ENCODE results near the gene CHRM2. TPM values are rescaled to one million over a fixed set of nuclear protein-coding genes. Genes with fewer than 3 reads are reported as not detected.

The CHRM2 gene
- total RNA-seq, 4 donors from 2014 or later: 9.1 to 20.0 (median 16.3) TPM

GRCh38 chr7:136869001-136869961 is 829 bp downstream of the CHRM2 start:
- Histone ChIP-seq H3K9me3 (no peaks in the 10 kb centered on the region), H3K4me1 (peaks cover 11 to 44% (median 39%) of the 10 kb centered on the region in 4 donors), H3K27ac (replicated peaks in 1 of 4) (peak overlapping the region; percentile 27 to 70 (median 48)), H3K36me3 (no peaks in the 10 kb centered on the region), H3K4me3 (peak overlapping the region; percentile 55 to 59 (median 58)), H3K27me3 (peaks cover 0 to 35% (median 13%) of the 10 kb centered on the region in 4 donors)
- no peak for DNase-seq (ENCODE audit: extremely low spot score)
- TF ChIP-seq POLR2A (IDR thresholded peaks at IDR 0.05; ENCODE audit: low read depth) (no peak), POLR2AphosphoS5 (IDR thresholded peaks at IDR 0.05) (no peak), EP300 (IDR thresholded peaks at IDR 0.05) (no peak), CTCF (IDR thresholded peaks at IDR 0.05) (no peak)
- 1% methylated on average over 17 of the region's 65 CpGs for WGBS
- intact Hi-C loops (cut with DNase I): no loop called here

GRCh38 chr7:136869991-136870865 is 1.8 kb downstream of the CHRM2 start:
- Histone ChIP-seq H3K27ac (replicated peaks in 1 of 4) (peak overlapping the region; percentile 13 to 70 (median 48)), H3K27me3 (peaks cover 0 to 35% (median 13%) of the 10 kb centered on the region in 4 donors), H3K9me3 (no peaks in the 10 kb centered on the region), H3K36me3 (no peaks in the 10 kb centered on the region), H3K4me3 (peak overlapping the region; percentile 55 to 59 (median 58)), H3K4me1 (peaks cover 11 to 45% (median 41%) of the 10 kb centered on the region in 4 donors)
- WGBS: 3% methylated on average over 28 of the region's 54 CpGs
- DNase-seq (ENCODE audit: extremely low spot score): no peak
- intact Hi-C loops (cut with DNase I): loop anchor here (10.0 kb wide), 2 partner anchors 275 to 465 kb away; no protein-coding TSS in a partner anchor
- no peak for TF ChIP-seq CTCF (IDR thresholded peaks at IDR 0.05)
- no peak for TF ChIP-seq POLR2AphosphoS5 (IDR thresholded peaks at IDR 0.05)
- TF ChIP-seq POLR2A (IDR thresholded peaks at IDR 0.05; ENCODE audit: low read depth): no peak
- no peak for TF ChIP-seq EP300 (IDR thresholded peaks at IDR 0.05)

GRCh38 chr7:136870866-136871487 is 2.5 kb downstream of the CHRM2 start:
- Histone ChIP-seq H3K36me3 (no peaks in the 10 kb centered on the region), H3K4me1 (peaks cover 11 to 51% (median 41%) of the 10 kb centered on the region in 4 donors), H3K27ac (replicated peaks in 1 of 4) (peak overlapping the region; percentile 13 to 70 (median 48)), H3K9me3 (no peaks in the 10 kb centered on the region), H3K27me3 (peaks cover 0 to 35% (median 13%) of the 10 kb centered on the region in 4 donors), H3K4me3 (peak overlapping the region; percentile 55 to 59 (median 58))
- TF ChIP-seq POLR2A (IDR thresholded peaks at IDR 0.05; ENCODE audit: low read depth) (no peak), CTCF (IDR thresholded peaks at IDR 0.05) (no peak), POLR2AphosphoS5 (IDR thresholded peaks at IDR 0.05) (no peak), EP300 (IDR thresholded peaks at IDR 0.05) (no peak)
- intact Hi-C loops (cut with DNase I): loop anchor here (10.0 kb wide), 2 partner anchors 274 to 466 kb away; no protein-coding TSS in a partner anchor
- 3% methylated on average over 20 of the region's 41 CpGs for WGBS
- no peak for DNase-seq (ENCODE audit: extremely low spot score)

GRCh38 chr7:136874393-136875032 is 6.1 kb downstream of the CHRM2 start:
- peaks cover 3 to 44% (median 27%) of the 10 kb centered on the region in 4 donors for H3K4me1 ChIP-seq
- no peak overlapping the region for H3K4me3 ChIP-seq
- no peaks in the 10 kb centered on the region for H3K36me3 ChIP-seq
- H3K9me3 ChIP-seq: no peaks in the 10 kb centered on the region
- no peak for DNase-seq (ENCODE audit: extremely low spot score)
- no peak for TF ChIP-seq POLR2AphosphoS5 (IDR thresholded peaks at IDR 0.05)
- peak in 1 of 3 experiments; percentile 39 for TF ChIP-seq CTCF (IDR thresholded peaks at IDR 0.05)
- no peak for TF ChIP-seq EP300 (IDR thresholded peaks at IDR 0.05)
- H3K27ac ChIP-seq (replicated peaks in 1 of 4): no peak overlapping the region
- intact Hi-C loops (cut with DNase I): loop anchor here (10.0 kb wide), 2 partner anchors 270 to 470 kb away; no protein-coding TSS in a partner anchor
- WGBS: 49% methylated on average over 2 of the region's 2 CpGs
- peaks cover 0 to 20% (median 6%) of the 10 kb centered on the region in 4 donors for H3K27me3 ChIP-seq
